IMR-90 (cell line): ENCODE measurements around the gene LONP2.

Source experiments
- BHLHE40 ChIP-seq: fragments of 150-350 bp; IDR thresholded peaks from 2 replicates; pipeline ENCODE4 v1.6.1; 2016; ENCODE audit warnings: mild to moderate bottlenecking, low read depth, low read length
- CTCF ChIP-seq: conservative IDR thresholded peaks from 2 replicates; pipeline ENCODE4 v1.5.1; 2012; ENCODE audit warnings: mild to moderate bottlenecking, low read depth, low read length, improper control_type of control experiment
- MAFK ChIP-seq: IDR thresholded peaks from 2 replicates; pipeline ENCODE4 v1.6.1; 2012; ENCODE audit warnings: low read depth, low read length, improper control_type of control experiment
- MXI1 ChIP-seq: IDR thresholded peaks from 2 replicates; pipeline ENCODE4 v1.6.1; 2012; ENCODE audit warnings: low read depth, mild to moderate bottlenecking, low read length, moderate library complexity, borderline replicate concordance
- NFE2L2 ChIP-seq: fragments of 150-350 bp; IDR thresholded peaks from 2 replicates; pipeline ENCODE4 v1.6.1; 2016; ENCODE audit warnings: low read depth, mild to moderate bottlenecking, low read length
- POLR2A ChIP-seq: IDR thresholded peaks from 2 replicates; pipeline ENCODE4 v1.6.1; 2012; ENCODE audit warnings: mild to moderate bottlenecking, low read depth, low read length
- RAD21 ChIP-seq: IDR thresholded peaks from 2 replicates; pipeline ENCODE4 v1.6.1; 2012; ENCODE audit warnings: low read length, improper control_type of control experiment
- RCOR1 ChIP-seq: IDR thresholded peaks from 2 replicates; pipeline ENCODE4 v1.6.1; 2012; ENCODE audit warnings: mild to moderate bottlenecking, low read length, improper control_type of control experiment; ENCODE audit not compliant: insufficient replicate concordance
- RFX5 ChIP-seq: IDR thresholded peaks from 2 replicates; pipeline ENCODE4 v1.8.0; 2012; ENCODE audit warnings: low read depth, mild to moderate bottlenecking, low read length, moderate library complexity
- SMC3 ChIP-seq: fragments of 150-350 bp; IDR thresholded peaks from 2 replicates; pipeline ENCODE4 v1.6.1; 2016; ENCODE audit warnings: low read depth, mild to moderate bottlenecking, antibody characterized with exemption, low read length, moderate library complexity
- USF2 ChIP-seq: fragments of 150-350 bp; IDR thresholded peaks from 2 replicates; pipeline ENCODE4 v1.6.1; 2017; ENCODE audit warnings: mild to moderate bottlenecking, antibody characterized with exemption, low read length, low read depth

GRCh38 chr16:48332978-48333377 lies 88.9 kb downstream of the LONP2 start:
- TF ChIP-seq CTCF (no peak), RFX5 (no peak), POLR2A (no peak), RAD21 (no peak), MAFK (no peak), RCOR1 (no peak), MXI1 (no peak), BHLHE40 (no peak), NFE2L2 (no peak), SMC3 (no peak), USF2 (no peak)
